ENCODE results near the gene MYBL2.

The MYBL2 gene

DNA sequence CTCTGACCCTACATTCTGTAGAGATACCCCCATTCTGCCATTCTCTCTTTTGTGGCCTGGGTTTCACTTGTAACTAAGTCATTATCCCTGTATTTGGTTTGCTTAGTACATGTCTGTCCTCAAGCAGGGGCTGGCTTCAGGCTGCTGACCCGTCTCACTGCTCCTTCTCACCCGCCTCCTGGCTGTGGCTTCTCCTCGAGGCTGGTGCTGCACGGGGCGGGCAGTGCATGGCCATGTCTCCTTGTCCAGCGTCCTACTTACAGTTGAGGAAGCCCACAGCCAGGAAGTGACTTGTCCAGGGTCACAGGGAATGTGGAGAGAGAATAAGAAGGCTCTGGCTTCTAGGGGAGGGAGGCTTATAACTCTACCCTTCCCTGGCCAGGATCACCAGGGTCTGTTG lies 48.6 kb downstream of the MYBL2 start:
- TF ChIP-seq CTCF (IDR thresholded peaks at IDR 0.05; ENCODE audit: low read depth, low read length, missing control alignments): no peak
- no peak overlapping the region for H3K4me3 ChIP-seq (replicated peaks; ENCODE audit: low read depth, low read length)
- DNase-seq (ENCODE audit: extremely low read depth, low read depth): no peak

DNA sequence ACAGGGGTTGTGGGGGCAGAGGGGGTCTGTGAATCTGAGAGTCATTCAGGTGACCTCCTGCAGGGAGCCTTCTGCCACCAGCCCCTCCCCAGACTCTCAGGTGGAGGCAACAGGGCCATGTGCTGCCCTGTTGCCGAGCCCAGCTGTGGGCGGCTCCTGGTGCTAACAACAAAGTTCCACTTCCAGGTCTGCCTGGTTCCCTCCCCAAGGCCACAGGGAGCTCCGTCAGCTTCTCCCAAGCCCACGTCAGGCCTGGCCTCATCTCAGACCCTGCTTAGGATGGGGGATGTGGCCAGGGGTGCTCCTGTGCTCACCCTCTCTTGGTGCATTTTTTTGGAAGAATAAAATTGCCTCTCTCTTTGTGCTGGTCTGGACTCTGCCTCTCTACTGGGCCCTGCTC lies 49.2 kb downstream of the MYBL2 start:
- DNase-seq (ENCODE audit: extremely low read depth, low read depth): no peak
- H3K4me3 ChIP-seq (replicated peaks; ENCODE audit: low read depth, low read length): no peak overlapping the region
- no peak for TF ChIP-seq CTCF (IDR thresholded peaks at IDR 0.05; ENCODE audit: low read depth, low read length, missing control alignments)

DNA sequence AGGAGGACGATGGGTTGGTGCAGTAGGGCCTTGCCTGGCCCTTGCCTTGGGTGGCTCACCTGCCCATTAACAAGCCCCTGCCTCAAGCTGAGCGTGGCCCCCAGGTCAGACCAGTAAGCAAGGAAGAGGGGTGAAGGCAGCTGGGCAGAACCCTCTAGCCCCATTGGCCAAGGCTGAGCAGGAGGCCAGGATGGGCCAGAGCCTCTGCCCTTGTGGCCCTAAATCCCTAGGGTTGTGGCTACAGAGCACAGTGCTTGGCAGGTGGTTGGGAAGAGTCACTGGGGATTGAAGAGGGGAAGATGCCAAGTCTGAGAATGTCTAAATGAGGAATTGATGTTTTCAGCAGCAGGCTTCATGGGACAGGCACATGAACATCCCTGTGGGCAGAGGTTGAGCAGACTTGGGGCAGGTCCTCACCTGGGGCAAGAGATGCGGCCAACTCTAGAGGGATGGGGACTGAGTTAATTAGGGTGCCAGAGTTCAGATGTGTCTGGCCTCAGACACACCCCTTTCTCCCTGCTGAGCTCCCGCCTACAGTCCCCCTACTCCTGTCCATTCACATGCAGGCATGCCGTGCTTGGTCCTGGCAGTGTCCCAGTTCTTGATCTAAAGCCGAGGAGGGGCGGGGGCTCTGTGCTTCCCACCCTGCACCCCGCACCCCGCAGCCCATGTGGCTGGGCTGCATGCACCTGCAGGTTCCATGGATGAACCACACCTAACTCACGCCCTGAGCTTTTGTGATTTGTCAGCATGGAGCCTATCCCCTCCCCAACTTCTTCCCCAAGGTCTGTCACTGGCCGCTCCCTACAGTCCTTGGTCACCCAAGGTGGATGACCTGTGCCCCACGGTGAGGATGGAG lies 50.1 kb downstream of the MYBL2 start:
- DNase-seq (ENCODE audit: extremely low read depth, low read depth): no peak
- no peak overlapping the region for H3K4me3 ChIP-seq (replicated peaks; ENCODE audit: low read depth, low read length)
- no peak for TF ChIP-seq CTCF (IDR thresholded peaks at IDR 0.05; ENCODE audit: low read depth, low read length, missing control alignments)

DNA sequence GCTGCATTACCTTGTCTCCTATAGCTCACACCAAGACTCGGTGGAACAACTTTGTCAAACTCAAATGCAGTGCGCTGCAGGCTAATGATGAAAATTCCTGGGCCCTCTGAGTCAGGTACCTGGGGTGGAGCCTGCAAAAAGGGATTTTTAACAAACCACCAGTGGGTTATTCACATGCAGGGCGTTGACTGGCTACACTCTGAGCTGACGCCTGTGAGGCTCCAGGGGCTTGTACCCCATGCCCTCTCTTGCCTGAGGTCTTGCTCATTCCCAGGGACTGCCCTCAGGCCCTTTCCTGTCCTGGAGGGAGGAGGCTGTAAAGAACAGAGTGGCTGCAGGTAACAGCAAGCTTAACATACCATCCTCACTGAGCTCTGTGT lies 50.7 kb downstream of the MYBL2 start:
- DNase-seq (ENCODE audit: extremely low read depth, low read depth): no peak
- TF ChIP-seq CTCF (IDR thresholded peaks at IDR 0.05; ENCODE audit: low read depth, low read length, missing control alignments): no peak
- H3K4me3 ChIP-seq (replicated peaks; ENCODE audit: low read depth, low read length): no peak overlapping the region

DNA sequence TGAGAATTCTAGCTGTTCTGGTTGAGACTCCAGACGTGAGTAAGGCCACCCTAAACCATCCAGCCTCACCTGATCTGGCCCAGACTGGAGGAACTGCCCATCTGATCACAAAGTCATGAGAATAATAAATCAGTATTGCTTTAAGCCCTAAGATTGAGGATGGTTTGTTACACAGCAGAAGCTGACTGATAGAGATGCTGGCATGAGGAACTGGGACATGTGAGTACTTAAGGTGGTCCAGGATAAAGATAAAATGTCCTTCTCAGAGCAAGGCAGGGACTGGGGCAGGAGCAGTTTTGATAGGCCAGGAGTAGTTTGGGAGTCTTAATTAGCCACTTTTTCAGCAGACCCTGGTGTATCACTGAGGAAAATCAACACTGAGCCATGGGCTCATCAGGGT lies 53.1 kb downstream of the MYBL2 start:
- no peak for DNase-seq (ENCODE audit: extremely low read depth, low read depth)
- no peak for TF ChIP-seq CTCF (IDR thresholded peaks at IDR 0.05; ENCODE audit: low read depth, low read length, missing control alignments)

DNA sequence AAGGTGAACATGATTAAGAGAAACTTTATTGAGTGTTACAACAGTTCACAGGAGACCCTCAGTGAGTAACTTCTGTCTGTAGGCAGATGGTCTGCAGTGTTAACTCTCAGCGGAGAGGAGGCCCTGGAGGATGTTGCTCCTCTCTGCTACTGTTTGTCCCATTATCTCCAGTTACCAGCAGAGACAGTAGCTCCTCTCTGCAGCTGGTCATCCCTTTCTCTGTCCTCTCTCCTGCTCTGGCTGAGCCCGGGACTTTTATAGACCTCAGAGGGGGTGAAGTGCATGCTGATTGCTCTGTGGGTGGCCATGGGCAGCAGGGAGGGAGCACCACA lies 54.1 kb downstream of the MYBL2 start:
- TF ChIP-seq CTCF (IDR thresholded peaks at IDR 0.05; ENCODE audit: low read depth, low read length, missing control alignments): no peak
- H3K4me3 ChIP-seq (replicated peaks; ENCODE audit: low read depth, low read length): no peak overlapping the region
- no peak for DNase-seq (ENCODE audit: extremely low read depth, low read depth)

More for the DNA sequence above, 53.1 kb downstream of the MYBL2 start:
- no peak overlapping the region for H3K4me3 ChIP-seq (replicated peaks; ENCODE audit: low read depth, low read length)
